ENCODE data around the gene SLITRK3.

SLITRK3 gene, protein sequence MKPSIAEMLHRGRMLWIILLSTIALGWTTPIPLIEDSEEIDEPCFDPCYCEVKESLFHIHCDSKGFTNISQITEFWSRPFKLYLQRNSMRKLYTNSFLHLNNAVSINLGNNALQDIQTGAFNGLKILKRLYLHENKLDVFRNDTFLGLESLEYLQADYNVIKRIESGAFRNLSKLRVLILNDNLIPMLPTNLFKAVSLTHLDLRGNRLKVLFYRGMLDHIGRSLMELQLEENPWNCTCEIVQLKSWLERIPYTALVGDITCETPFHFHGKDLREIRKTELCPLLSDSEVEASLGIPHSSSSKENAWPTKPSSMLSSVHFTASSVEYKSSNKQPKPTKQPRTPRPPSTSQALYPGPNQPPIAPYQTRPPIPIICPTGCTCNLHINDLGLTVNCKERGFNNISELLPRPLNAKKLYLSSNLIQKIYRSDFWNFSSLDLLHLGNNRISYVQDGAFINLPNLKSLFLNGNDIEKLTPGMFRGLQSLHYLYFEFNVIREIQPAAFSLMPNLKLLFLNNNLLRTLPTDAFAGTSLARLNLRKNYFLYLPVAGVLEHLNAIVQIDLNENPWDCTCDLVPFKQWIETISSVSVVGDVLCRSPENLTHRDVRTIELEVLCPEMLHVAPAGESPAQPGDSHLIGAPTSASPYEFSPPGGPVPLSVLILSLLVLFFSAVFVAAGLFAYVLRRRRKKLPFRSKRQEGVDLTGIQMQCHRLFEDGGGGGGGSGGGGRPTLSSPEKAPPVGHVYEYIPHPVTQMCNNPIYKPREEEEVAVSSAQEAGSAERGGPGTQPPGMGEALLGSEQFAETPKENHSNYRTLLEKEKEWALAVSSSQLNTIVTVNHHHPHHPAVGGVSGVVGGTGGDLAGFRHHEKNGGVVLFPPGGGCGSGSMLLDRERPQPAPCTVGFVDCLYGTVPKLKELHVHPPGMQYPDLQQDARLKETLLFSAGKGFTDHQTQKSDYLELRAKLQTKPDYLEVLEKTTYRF

DNA sequence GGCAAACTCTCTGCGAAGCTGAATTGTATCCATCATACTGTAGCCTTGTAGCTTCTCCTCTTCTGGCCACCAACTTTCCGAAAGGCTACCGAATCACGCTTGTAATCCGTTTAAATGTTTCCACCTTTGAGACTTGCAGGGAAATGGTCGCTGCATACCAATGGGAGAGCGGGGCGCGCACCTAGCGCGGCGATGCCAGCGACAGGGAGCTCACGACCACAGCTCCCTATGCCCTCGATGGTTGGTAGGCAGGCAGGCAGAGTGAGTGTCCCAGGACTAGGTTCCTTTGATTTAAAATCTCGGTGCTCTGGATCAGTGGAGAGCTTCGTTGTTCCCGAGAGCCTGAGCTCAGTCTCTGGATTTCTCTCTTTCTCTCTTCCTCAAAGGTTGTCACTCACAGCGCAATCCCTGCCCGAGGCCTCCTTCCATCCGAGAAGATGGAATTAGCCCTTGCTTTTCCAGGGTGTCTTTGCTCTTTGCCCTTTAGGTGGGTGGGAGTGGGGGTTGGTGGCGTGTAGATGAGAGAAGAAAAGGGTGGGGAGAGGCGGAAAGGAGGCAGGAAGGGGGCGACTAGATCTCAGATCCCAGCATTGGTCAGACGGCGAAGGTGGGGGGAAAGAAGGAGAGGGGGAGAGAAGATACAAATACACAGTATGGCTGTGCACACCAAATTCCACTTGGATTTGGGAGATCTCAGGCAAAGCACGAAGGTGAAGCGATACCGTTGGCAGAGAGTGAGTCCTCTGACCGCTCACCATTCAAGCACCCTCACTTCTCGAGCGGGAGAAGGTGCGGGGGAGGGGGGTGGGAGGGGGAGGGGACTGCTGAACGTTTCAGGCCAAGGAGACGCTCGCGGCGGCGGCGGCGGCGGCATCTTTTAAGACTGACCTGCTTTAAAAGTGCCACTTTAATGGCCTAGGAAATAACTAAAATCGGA, at the start of gene SLITRK3:
SLITRK3 (minus strand) TSS at position 745 of the 937 bp plus-strand sequence. CDS start 5,554 bp downstream, outside the sequence.
- DNase-seq, result no peak

GRCh38 chr3:165243597-165243996, 47.4 kb upstream of the SLITRK3 start:
- DNase-seq, result no peak

DNA sequence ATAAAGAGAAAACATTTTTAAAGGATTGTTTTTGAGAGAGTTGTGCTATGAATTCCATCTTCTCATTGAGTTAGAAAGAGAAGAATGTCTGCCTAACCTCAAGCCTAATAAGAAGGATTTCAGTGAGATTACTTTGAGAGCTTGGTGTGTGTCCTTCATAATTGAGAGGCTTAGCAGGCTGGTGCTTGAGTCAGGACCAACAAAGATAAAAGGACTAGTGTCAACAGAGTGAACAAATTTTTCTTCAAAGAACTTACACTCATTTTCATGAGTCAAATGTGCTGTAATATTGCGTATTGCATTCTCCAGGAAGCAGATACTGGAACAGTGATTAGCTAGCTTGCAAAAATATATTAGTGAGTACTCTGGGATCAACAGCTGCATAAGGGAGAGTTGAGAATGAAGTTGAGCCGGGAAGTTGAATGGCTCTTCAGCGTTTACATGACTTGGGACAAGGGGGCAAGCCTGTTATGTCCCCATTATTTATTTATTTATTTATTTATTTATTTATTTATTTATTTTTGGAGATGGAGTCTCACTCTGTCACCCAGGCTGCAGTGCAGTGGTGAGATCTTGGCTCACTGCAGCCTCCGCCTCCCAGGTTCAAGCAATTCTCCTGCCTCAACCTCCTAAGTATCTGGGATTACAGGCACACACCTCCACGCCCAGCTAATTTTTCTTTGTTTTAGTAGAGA, 37.5 kb upstream of the SLITRK3 start:
- no peak for DNase-seq

GRCh38 chr3:165225604-165226003, 29.4 kb upstream of the SLITRK3 start:
- DNase-seq, result no peak

- no peak for DNase-seq
Observed at GRCh38 chr3:165217739-165218138, 21.6 kb upstream of the SLITRK3 start.

- no peak for DNase-seq
Observed at GRCh38 chr3:165212580-165212979, 16.4 kb upstream of the SLITRK3 start.

- DNase-seq, result no peak
Observed at GRCh38 chr3:165211721-165212120, 15.5 kb upstream of the SLITRK3 start.

DNA sequence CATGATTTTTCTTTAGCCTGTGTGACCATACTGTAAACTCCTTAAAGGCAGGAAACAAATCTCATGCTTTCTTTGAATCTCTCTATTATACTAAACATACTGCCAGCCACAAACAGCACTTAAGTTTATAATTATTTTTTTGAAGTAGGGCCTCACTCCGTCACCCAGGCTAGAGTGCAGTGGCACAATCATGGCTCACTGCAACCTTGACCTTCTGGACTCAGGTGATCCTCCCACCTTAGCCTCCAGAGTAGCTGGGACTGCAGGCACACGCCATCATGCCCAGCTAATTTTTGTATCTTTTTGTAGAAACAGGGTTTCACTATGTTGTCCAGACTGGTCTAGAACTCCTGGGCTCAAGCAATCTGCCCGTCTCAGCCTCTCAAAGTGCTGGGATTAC, 14.5 kb upstream of the SLITRK3 start:
- no peak for DNase-seq

DNA sequence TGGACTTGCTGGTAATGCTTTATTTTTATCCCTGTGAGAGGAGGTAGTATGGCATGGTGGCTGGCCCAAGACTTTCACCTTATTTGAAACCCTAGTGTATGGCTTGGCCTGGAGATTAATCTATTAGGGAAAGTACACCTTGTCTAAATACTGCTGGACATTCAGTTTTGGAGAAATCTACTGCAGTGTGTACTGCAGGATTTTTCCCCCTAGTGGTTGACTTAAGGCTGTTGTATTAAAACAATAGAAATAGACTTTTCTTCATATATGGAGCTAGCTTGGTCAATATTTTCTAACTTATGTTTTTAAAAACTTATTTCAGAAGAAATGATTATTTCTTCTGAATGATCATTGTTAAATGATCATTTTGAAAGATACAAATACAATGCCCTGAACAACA, 13.9 kb upstream of the SLITRK3 start:
- DNase-seq, result no peak

GRCh38 chr3:165206454-165207266, 10.5 kb upstream of the SLITRK3 start:
- no peak for DNase-seq

GRCh38 chr3:165204445-165204844, 8.3 kb upstream of the SLITRK3 start:
- no peak for DNase-seq

- no peak for DNase-seq
Observed at GRCh38 chr3:165202995-165203394, 6.8 kb upstream of the SLITRK3 start.

- DNase-seq, result no peak
Observed at GRCh38 chr3:165201964-165202363, 5.8 kb upstream of the SLITRK3 start.

GRCh38 chr3:165197481-165197800, 1.3 kb upstream of the SLITRK3 start:
- DNase-seq, result no peak

DNA sequence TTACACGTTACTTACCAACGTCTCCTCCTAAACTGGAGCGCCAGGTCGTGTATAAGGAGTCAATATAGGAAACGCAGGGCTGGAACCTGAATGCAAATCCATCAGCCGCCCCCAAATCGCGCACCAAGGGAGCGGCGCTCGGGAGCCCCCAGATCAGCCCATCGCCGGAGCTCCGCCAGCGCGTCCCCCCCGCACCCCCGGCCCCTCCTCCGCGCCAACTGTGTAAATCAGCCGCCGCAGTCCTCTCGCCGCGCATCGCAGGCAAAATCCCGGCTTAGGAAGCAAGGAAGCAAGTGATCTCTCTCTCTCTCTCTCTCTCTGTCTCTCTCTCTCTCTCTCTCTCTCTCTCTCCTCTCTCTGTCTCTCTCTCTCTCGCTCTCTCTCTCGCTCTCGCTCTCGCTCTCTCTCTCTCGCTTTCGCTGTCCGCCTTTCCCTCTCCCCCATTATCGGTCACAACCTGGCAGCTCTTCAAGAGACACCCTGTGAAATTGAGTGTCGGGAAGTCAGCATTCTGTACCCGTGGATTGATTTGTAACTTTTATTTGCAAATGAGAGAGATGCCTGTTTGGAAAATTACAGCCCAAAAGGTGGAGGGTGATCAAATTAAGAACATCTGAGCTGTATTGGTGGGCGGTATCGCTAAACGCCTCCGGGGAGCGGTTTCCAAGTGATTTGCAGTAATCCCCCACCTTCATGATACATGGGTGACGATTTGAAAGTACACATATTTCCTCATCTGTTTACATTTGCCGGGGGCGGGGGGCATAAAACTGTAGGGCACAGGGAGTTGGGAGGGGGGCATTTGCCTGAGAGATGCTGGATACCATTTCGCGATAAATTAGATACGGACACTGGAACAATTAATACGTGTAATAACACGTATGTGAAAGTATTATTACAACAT, 645 bp upstream of the SLITRK3 start:
- DNase-seq, result no peak

- DNase-seq, result no peak
Observed at GRCh38 chr3:165195241-165195639, 944 bp downstream of the SLITRK3 start.

DNA sequence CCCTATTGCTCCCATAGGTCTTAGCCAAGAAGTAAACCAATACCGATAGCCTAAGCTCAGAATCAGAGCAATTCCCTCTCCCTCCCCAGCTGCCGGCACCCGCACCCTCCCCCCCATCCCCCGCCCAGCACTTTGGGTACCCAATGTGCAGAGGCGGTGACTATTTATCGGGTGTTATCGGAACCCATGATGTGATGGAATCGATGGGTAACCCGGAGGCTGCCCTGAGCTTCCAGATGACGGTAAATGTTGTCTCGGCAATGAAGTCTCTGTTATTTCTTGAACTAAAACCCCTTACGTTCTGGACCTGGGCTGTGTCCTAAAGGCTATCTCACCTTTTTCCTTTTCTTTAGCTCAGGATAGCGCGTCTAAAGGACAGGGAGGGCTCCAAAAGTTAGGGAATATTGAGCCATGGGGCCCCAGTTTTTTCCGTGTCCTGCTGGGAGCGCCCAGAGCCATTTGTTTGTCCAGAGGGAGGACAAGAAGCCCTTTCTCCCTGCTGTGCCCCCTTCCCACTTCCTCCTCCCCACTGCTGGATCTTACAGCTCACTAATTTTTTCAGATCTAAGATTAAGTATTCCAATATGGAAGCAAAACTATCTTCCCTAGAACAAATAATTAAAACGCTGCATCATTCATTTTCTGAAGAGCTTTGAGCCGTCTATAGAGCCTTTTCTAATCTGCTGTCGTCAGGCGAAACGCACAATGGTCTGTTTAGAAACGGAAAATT, 1.5 kb downstream of the SLITRK3 start:
- no peak for DNase-seq

DNA sequence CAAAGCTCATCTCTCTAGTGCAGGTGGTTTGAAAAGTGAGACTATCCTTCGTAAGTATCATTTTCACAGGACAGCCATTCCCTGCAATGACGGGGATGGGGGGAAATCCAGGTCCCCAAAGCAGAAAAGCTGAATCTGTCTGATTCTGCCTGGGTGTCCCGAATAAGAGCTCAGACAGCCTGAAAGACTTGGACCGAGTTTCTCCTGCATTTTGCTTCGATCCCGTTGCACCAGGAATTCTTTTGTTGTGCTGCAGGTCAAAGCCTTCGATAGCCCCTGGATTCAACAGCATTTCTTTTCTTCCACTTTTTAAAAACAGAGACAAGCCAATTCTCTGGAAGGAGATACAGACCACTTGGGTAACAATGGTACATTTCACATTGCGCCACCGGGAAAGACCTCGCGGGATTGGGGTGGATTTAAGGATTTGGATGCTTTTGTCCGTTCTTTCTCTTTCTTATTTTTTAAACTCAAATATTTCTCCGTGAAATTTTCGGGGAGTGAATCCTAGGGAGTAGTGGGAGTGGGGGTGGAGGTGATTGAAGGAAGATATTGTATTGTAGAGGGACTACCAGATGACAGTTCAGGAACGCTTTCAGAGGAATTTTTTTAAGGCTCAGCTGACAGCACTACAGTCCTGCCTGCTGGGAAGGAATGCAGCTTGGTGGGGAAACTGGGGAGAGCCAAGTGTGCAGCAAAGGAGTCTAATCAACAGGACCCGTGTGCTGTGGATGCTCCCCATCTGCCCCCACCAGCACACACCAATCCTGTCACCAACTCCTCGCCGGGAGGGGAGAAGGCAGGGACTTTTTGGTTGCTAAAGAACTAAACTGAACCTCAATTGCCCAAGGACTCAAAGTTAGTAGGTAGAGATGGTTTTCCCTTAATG, 2.6 kb downstream of the SLITRK3 start:
- no peak for DNase-seq

Data from CD4-positive, alpha-beta T cell treated with Interleukin-21 for 1 hour (primary cell).